NCI-H1092 (cell line): ENCODE data around the gene COL5A3.
A peak's percentile ranks its signal among the peaks of the same experiment; 100 is the strongest.
"Not testable (repeated sequence)": the region's sequence is repeated elsewhere in the genome, so short reads cannot be mapped to it uniquely, and the experiment has no call there.

Source experiments
- DNase-seq: peaks from one replicate; lab custom pipeline; 2025; lab: John Stamatoyannopoulos, UW

COL5A3 gene

DNA sequence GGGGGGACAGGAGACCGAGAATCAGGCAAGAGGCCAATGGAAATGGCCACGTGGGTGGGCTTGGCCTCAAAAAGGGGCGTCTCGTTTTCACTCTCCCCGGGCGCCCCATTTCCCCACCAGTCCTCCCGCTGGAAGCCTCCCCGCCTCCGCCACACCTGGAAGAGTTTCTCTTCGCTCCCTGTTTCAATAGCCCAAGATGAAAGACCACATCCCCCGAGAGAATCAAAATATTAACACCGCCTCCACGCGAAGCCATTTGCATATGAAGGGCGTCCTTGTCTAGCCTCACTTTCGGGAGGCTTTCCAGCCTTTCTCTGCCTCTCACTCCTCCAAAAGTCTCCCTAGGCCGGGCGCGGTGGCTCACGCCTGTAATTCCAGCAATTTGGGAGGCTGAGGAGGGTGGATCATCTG lies 73.3 kb downstream of the COL5A3 start:
- no peak for DNase-seq

DNA sequence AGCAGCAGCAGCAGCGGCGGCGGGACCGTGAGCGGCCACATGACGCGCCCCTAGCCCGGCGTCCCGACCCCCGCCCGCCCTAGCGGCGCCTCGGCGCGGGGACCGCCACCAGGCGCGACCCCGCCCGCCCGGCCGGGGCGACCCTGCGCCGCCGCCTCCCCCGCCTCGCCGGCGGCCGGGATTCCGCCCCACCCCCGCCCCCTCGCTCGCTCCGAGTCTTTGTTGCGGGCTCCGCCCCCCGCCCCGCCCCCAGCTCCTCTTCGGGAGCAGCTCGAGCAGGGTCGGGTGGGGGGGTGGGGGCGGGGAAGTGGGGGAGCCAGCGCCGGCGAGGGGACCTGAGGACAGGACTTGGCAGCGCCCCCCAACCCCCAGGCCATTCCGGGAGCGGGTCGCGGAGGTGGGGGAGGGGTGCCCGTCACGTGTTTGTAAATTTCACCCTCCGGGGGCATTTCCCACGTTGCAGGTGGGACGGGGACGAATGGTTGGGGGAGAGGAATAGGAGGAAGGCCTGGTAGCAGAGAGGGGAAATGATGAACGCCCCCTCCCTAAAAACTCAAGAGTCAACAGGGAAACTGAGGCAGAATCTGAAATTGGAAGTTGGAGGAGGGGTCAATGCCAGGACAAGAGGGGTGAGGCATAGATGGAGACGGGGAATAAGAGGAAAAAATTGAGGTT lies 73.8 kb downstream of the COL5A3 start, which contains the start of gene OLFM2:
Gene OLFM2, minus strand, starts transcription at position 190 of the 675 bp plus-strand sequence. Its CDS starts 149 bp downstream, at position 41.
- DNase-seq = no peak

DNA sequence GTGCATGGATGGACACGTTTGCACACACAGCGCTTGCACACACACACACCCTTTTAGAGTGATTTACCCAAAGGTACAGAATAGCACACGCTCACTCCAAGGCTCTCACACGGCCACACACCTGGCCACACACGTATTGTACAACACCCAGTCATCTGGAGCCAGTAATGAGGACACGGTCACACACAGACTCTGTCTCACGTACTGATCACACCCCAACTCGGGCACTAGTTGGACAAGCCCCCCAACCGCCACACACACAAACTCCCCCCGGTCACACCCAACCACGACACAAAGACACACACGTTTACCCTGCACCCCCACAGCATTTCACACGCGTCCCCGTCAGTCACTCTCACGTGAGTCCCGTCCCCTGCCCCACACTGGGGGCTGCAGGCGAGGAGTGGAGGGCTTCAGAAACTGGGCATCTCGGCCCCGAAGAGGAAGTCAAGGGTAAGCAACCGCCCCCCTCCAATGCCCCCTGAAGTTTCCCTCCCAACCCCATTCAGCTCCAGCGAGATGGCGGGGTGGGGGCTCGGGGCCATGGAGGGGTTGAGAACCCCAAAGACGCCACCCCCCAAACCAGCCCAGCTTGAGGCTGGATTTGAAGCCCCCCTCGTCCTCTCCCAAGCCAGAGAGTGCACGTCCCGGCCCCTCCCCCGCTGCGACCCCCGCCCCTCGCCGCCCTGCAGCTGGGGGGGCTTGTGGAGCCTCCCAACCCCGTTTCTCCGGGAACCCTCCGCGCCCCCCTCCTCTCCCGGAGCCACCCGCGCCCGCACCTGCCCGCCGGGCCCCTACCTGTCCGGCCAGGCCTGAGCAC lies 74.6 kb downstream of the COL5A3 start:
- DNase-seq = no peak

DNA sequence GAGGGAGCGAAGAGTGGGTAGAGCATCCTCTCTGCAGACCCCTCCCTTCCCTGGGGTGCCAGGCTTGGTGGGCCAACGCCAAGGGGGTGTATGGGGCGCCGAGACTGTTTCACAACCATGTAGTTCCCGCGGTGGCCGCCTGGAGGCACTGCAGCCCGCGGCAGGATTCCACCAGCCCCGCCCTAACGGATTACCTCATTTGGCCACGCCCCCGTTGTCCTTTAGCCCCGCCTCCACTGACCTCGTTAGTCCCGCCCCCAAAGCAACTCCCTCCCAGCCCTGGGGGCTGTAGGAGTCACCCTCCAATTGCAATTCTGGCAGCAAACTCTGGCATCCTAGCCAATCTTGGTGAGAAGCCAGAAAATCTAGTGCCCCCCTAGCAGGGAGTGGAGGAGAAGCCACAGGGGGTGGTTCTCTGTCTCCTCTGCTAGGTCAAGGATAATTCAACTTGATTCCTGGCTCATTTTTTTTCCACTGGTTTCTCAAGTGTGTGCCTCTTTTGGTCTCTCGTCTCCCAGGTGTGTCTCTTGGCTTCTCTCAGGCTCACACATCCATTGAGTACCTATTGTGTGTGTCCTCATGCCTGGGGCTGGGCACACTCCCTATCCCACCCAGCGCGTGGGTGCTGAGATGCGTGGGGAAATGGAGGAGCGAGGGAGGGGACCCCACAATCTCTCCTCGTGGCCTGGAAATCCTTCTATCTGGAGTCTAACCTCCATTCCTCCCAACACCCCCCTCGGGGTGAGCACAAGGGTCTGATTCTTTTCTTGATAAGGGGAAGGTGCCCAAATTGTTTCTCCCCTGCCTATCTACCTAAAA lies 76.0 kb downstream of the COL5A3 start:
- peak; percentile 7 for DNase-seq

DNA sequence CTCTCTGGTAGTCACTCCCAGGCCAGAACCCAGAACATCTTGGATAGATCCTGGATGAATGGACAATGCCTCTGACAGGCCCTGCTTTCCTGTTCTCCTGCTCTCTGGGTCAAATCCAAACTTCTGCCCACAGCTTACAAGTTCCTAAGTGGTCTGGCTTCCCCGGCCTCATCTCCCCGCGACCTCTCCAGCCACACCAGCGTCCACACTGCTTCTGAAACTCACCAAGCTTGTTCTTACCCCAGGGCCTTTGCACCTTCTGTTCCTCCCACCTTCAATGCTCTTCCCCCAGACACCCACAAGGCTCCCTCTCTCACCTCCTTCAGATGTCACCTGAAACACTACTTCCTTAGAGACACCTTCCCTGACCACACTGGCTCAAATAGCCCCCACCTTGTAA lies 77.5 kb downstream of the COL5A3 start:
- DNase-seq = no peak

DNA sequence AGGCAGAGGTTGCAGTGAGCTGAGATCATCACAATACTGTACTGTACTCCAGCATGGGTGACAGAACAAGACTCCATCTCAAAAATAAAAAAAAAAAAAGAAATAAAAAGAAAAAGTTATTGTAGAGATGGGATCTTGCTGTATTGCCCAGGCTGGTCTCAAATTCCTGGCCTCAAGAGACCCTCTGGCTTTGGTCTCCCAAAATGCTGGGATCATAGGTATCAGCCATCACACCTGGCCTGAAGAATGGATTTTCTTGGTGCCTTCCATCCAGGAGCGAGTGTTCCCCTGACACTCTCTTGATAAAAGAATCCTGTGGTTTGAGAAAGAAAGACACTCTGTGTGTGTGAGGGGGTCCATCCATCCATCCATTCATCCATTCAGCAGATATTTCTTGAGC lies 78.7 kb downstream of the COL5A3 start:
- no peak for DNase-seq

DNA sequence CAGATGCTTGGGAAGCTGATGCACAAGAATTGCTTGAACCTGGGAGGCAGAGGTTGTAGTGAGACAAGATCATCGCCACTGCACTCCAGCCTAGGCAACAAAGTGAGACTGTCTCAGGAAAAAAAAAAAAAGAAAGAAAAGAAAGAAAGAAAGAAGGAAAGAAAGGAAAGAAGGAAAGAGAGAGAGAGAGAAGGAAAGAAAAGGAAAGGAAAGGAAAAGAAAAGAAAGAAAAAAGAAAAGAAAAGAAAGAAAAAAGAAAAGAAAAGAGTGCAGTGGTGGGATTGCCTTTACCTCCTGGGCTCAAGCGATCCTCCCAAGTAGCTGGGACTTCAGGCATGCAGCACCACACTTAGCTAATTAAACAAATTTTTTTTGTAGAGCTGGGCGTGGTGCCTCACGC lies 86.9 kb downstream of the COL5A3 start:
- no peak for DNase-seq

DNA sequence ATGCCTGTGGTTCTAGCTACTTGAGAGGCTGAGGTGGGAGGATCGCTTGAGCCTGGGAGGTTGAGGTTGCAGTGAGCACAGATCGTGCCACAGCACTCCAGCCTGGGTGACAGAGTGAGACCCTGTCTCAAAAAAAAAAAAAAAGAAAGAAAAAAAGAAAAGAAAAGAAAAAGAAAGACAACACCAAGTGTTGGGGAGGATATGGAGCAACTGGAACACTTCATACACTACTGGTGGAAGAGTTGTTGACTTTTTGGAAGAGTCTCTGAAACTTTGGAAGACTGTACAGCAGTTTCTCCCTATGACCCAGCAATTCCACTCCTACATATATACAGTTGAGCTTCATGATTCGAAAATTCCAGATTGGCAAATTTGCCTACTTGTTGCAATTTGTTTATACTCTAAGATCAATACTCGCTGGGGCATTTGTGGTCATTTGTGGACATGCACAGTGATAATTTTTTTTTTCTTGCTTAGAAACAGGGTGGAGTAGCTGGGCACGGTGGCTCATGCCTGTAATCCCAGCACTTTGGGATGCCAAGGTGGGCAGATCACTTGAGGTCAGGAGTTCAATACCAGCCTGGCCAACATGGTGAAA lies 87.4 kb downstream of the COL5A3 start:
- DNase-seq = not testable (repeated sequence)

DNA sequence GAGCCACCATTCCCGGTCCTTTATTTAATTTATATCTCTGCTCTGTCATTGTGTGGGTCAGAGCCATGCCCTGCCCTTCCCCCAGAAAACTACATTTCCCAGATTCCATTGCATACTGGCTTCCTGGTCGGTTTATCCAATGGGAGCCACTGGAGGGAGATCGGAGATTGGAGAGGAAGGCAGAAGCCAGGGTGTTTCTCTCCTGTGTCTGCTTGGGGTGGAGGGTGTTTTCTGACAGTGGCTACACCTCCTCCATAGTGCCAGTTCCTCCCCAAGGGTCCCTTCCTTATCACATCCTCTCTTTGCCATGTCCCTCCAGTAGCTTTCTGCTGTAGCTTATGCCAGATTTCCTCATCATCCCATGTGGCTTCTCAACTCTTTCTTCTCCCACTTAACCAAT lies 93.0 kb downstream of the COL5A3 start:
- DNase-seq = no peak

DNA sequence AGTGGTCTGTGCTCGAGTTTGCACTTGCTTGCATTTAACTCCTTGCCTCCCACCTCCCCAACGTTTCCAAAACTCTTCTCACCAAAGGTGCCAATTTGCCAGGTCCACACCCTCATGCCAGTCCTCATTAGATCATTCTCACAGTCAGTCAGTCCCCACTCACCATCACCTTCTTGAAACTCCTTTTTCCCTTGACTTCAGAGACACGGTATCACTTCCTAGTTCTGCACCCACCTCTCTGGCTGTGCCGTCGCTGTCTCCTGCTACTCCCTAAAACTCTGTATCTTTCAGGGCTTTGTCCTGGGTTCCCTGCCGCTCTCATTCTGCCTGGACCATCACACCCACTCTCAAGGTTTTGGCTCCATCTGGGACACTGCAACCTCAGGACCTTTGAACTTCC lies 93.6 kb downstream of the COL5A3 start:
- DNase-seq = no peak

DNA sequence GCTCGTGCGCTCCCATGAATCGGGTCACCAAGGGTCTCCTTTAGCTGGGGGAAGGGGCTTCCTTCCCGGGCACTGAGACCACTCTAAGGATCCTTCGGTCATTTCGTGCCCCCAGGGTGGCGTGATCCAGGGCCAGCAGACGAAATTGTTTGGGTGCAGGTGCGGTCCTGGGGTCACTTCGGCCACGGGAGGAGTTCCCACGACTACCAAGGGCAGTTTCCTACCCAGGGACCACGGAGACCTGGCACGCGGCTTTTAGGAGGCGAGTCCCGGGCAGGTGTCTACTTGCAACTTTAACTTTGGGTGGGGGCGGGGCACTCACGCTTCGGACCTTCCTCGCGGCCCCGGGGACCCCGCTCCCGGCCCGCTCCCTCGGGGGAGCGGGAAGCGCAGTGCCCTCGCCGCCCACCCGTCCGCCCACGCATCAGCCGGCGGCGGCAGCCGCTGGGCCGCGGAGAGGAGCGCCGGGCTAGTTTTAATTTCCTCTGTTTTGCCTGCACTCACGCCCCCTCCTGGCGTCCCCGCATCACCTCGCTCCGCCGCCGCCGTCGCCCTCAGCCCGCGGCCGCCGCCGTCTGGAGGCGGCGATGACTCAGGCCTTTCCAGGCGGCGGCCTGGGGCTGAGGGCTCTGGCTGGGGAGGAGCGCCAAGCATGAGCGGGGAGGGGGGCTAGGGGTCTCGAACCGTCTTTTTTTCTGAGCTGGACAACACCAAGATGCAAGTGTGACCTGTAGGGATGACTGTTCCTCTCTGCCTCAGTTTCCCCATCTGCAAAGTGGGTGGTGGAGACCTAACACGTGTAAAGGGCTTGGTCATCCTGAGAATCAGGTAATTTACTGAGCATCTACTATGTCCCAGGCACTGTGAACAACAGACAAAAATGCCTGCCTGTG lies 95.7 kb downstream of the COL5A3 start:
- peak; percentile 46 for DNase-seq

DNA sequence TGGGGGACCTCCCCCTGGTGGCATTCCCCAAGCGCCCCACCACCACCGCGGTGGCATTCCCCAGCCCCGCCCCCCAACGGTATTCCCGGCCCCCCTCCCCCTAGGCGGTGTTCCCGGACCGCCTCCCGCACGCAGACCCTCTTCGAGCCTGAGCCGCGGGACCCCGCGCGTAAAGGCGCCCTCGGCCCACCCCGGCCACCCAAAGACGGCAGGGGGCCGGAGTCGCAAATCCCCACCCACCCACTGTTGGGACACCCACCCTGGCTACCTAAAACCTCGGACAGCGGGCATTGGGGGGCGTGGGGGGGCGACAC lies 96.3 kb downstream of the COL5A3 start:
- DNase-seq = no peak

DNA sequence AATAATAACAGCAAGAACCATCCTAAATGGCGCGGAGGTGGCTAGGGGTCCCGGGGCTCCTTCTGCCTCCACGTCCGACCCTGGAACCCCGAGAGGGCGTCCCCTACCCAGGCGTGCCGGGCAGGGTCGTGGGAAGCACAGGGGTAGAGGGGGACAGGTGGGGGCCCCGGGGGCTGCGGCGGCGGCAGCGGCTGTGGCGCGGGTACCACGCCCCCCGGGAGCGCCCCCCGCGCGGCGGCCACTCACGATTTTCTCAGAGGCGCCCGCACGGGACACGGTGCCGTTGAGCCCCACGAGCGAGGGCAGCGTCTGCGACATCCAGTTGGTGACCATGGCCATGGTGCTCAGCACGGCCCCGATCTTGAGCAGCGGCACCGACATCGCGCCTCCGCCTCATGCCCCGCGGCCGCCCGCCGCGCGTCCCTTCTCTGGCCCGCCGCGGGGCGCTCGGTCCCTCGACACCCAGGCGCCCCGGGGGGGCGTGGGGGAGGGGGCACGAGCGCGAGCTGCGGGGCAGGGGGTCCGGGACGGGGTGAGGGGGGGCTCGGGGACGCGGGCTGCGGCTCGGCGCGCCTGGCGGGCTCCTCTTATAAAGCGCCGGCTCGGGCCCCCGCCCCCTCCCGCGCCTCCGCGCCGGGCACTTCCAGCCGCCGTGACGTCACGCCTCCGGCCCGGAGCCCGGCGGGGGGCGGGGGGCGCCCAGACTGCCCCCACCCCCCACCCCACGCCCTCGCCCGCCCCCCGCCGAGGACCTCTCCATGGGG lies 96.9 kb downstream of the COL5A3 start:
- no peak for DNase-seq

DNA sequence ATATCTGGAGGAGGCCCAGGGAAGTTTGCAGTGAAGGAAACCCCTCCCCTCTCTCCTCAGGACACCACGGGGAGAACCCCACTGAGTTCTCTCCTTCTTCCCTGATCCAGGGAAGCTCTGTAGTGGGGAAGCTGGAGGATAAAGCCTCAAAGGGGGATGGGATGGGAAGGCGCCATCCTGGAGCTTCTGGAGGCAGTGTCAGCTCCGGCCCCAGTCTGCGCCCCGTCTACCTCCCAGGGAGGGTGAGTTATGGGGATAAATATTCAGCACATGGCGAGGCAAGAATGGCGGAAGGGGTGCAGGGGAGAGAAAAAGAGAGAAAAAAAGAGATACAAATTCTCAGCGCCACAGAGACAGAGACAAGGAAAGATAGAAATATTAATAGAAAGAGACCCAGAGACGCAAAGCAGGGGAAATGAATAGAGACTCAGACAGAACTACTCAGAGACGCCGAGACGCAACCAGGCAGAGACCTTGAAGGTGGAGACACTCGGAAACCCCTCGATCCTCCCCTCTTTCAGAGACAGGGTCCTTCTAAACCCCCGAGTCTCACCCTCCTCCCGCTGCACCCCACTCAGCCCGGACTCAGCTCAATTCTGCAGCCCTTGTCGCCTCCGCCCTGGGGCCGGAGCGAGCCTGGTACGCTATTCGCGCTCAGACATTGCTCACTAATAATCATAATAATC lies 97.6 kb downstream of the COL5A3 start:
- no peak for DNase-seq

DNA sequence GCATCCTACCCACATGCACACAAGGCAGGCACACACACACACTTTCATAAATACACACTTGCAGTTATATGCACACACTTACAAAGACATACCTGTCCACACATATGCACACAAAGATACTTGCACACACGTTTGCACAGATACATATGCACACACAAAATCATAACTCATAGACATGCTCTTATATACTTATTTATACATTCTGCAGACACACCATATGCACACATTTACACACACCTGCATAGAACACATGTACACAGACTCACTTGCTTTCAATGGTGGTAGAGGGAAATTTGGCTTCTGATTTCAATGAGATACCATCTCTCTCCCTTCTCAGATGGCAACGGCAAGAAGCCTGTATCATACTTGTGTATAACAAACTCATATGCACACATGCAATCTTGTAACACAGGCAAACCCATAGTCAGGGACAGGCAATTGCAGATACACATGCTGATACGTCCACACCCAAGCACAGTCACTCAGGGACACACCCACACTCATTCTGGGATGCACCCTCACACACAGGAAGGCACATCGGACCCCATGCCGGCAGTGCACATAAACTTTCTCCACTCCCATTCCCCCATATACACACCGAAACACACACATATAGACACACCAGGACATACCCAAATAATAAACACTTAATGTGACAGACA lies 98.6 kb downstream of the COL5A3 start:
- DNase-seq = no peak

DNA sequence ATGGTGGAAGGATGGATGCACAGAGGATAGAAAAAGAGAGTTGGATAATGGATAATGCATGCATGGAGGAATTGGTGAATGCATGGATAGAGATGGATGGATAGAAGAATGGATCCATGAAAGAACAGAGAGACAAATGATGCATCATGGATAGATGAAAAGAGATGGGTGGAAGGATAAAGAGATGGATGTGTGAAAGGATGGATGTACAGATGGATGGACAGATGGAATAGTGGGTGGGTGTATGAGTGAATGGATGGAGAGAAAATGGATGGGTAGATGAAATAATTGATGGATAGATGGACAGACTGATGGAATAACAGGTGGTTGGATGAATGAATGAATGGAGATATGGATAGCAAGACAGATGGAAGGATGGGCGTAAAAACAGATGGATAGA lies 99.7 kb downstream of the COL5A3 start:
- no peak for DNase-seq
